ENCODE results near the gene MAPK14.
"Not testable (repeated sequence)": the region's sequence is repeated elsewhere in the genome, so short reads cannot be mapped to it uniquely, and the experiment has no call there.

Gene MAPK14

DNA sequence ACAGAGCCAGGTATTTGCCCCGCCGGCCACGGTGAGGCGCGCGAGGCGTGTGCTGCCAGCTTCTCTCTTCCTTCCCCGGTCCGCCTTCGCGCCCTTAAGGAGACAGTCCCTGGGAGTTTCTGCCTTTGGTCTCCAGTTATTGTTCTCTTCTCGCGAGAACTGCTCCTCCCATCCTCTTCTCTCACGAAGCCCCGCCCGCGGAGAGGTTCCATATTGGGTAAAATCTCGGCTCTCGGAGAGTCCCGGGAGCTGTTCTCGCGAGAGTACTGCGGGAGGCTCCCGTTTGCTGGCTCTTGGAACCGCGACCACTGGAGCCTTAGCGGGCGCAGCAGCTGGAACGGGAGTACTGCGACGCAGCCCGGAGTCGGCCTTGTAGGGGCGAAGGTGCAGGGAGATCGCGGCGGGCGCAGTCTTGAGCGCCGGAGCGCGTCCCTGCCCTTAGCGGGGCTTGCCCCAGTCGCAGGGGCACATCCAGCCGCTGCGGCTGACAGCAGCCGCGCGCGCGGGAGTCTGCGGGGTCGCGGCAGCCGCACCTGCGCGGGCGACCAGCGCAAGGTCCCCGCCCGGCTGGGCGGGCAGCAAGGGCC, at the start of gene MAPK14:
Gene MAPK14, plus strand, starts transcription at position 308 of the 587 bp plus-strand sequence. CDS start 350 bp downstream, outside the sequence.
- peak; percentile 96 for DNase-seq

DNA sequence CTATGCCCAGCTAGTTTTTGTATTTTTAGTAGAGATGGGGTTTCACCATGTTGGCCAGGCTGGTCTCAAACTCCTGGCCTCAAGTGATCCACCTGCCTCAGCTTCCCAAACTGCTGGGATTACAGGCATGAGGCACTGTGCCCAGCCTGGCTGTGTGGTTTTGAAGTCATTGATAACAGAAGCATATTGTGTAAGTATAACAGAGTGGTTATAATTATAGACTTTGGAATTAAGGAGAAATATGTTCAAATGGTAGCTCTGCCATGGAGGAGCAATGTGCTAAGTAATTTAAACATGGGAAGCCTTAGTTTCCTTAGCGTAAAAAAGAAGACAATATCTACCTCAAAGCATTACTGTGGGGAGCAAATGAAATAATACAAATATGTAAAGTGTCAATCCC, 47.5 kb upstream of the MAPK14 start:
- not testable (repeated sequence) for DNase-seq

DNA sequence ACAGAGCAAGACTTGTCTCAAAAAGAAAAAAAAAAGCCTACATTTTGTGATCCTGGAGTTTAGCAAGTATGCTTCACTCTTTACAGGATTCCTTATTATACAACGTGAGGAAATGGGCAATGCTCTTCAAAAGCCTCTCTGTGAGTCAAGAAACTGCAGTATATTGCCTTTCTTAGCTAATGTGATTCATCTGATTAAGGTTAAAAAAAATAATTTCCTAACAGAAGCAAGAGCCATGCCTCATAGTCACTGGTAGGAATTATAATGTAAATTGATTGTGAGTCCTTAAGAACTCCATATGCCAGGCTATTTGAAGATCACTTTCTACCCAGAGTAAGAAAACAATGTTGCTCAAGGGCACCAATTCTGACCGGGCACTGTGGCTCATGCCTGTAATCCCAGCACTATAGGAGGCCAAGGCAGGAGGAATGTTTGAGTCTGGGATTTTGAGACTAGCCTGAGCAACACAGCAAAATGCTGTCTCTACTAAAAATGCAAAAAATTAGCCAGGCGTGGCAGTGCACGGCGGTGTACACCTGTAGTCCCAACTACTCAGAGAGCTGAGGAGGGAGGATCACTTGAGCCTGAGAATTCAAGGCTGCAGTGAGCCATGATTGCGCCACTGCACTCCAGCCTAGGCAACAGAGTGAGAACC, 46.5 kb upstream of the MAPK14 start:
- DNase-seq: no peak

DNA sequence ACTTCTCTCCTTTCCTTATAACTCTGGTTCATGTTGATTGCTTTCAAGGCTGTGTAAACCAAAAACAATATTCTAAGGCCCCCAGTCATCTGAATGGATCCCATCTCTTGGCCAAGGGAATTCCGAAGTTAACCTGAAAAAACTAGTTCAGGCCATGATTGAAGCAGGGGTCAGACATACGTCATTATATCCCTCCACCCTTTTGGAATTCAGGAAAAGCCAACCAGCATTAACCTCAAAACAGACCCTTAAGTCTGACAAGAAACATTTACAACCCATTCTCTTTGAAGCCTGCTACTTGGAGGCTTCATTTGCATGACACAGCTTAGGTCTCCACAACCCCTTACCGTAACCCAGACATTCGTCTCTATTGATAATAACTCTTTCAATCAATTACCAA, 42.9 kb upstream of the MAPK14 start:
- DNase-seq: no peak

DNA sequence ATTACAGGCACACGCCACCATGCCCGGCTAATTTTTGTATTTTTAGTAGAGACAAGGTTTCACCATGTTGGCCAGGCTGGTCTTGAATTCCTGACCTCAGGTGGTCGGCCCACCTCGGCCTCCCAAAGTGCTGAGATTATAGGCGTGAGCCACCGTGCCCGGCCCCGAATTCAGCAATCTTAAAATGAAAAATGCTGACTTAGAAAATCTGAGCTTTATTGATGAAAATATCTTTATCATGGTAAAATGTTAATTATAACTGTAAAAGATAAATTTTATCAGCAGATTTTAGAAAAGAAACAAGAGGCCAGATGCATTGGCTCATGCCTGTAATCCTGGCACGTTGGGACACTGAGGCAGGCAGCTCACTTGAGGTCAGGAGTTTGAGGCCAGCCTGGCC, 39.6 kb upstream of the MAPK14 start:
- not testable (repeated sequence) for DNase-seq

DNA sequence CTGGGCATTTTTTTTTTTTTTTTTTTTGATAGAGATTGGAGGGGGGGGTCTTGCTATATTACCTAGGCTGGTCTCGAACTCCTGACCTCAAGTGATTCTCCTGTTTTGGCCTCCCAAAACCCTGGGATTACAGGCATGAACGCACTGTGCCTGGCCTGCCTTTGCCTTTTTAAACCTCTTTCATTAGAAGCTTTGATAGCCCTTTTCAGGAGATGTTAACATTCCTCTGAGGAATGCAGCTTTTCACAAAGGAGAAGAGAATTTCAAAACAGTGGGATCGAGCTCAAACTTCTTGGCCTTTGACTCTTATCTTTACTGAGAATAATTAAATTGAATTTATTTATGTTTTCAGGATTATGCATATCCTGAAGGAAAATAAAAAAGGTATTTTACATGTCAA, 34.5 kb upstream of the MAPK14 start:
- DNase-seq: no peak

DNA sequence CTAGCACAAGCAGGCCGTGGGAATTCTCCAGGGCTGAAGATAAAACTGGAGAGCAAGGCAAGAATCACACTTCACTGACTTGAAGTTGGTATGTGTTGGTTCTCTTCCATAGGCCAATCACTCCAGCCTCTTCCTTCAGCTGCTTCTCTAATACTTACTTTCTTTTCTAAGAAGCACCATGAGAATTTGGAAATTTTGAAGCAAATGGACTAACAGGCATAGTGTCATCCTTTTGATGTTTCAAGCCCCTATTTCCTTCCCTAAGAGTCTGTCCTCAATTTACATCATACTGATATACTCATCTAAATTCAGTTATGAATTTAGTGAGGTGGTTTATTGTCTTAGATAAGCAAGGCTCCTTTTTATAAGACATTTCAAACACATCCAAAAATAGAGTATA, 27.2 kb upstream of the MAPK14 start:
- no peak for DNase-seq

DNA sequence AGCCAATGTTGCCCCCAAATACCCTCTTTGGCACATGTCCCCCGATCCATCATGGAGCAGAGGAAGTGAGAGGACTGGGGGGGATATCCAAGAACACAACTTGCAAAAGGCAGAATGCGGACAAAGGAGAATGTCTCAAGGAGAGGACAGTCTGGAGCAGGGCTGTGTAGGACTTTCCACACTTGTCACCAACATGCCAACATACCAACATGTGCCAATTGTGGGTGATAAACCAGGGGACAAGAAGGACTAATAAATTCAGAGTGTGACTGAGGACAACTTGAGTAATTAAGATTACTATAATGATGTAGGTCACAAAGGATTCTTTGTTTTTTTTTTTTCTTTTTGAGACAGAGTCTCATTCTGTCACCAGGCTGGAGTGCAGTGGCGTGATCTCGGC, 11.9 kb upstream of the MAPK14 start:
- DNase-seq: no peak

DNA sequence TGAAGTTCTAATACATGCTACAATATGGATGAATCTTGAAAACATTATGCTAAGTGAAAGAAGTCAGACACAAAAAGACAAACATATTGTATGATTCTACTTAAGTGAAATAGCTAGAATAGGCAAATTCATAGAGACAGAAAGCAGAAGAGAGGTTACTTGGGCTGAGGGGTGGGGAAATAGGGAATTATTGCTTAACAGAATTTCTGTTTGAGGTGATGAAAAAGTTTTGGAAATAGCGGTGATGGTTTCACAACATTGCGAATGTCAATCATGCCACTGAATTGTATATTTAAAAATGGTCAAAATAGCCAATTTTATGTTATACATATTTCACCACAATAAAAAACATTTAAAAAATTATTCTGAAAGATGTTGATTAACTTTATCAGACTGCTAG, 9.3 kb upstream of the MAPK14 start:
- no peak for DNase-seq

DNA sequence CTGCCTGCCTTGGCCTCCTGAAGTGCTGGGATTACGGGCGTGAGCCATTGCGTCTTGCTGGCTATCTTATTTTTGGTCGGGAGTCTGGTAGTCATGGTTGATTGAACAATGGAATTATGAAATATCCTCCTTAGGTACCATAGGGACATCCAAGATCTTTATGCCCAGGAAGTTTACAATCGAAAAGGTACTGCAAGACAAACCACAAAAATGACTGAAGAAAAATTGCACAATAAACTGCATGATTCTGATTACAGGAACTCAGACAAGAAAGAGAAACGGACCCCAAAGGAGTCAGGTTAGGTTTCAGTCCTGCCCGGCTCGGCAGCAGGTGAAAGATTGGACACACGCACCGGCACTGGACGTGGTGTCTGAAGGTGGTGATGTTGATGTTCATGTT, 8.4 kb upstream of the MAPK14 start:
- no peak for DNase-seq

DNA sequence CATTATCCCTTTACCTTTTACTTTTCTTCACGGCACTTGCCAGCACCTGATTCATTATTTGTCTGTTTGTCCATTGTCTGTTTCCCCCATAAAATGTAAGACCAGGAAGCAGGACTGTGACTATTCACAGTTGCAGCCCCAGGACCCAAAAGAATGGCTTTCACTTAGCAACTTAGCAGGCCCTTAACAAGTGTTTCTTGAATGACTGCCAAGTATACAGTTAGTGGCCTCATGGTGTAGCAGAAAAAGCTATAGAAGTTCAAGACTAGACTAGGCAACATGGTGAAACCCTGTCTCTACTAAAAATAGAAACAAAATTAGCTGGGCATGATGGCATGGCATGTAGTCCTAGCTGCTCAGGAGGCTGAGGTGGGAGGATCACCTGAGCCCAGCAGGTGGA, 7.5 kb upstream of the MAPK14 start:
- DNase-seq: no peak

DNA sequence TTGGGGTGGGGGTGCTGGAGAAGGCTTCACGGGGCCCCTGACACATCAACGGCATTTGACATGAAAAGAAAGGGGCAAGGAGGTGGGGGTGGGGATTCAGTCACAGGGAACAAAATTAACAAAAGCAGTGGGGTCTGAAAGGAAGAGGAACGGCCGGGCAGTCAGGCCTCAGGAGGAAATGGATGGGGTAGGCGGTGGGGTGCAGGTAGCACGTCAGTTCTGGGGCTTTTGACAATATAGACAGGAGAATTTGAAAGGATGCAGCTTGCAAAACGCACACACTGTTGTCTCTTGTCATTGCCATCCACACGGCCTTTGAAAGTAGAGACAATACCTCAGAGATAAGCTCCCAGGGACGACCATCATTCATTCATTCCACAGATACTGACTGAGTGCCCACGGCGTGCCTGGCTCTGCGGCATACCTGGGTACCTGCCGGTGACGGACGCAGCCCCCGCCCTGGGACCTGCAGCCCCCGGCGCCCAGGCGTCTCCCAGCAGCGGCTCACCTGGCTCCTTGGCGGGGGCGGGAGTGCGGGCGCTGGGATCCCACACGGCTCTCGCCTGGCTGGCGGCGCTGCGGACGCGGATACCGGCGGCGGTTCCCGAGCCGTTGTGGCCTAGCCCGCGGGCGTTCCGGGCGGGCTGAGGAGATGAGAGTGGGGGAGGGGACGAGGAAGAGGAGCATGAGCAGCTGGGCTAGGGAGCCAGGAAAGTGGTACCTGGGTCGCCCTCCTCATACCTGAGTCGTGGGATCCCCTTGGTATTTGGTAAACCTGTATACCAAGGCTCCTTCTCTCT, 3.4 kb upstream of the MAPK14 start, which contains the start of gene SLC26A8:
Gene SLC26A8, minus strand, starts transcription at position 646 of the 800 bp plus-strand sequence. CDS start 4,934 bp downstream, outside the sequence.
- DNase-seq: no peak

DNA sequence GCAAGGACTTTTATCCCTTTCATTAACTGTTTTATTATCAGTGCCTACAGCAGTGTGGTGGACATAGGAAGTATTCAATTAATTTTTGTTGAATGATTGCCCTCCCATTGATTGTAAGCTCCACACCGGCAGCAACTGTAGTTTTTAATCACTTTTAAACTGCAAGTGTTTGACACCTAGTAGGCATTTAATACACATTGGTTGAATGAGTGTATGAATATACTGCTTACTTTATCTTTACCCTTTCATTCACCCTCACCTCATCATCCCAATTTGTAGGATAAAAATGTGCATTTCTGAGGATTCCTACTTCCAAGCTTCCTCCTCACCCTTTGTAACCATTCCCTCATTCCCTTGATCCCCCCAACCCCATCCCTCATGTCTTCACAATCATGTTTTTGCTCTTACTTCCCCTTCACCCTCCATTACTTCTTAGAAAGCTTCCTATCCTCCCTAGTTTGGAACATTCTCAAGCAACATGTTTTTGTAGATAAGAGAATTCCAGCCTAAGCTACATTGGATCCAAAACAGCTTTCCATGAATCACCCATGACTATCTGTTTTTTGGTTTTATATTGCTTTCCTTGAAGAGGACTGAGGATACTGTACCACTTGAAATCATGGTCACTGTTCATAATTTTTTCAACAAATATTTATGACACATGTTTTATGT, 2.2 kb upstream of the MAPK14 start:
- no peak for DNase-seq

DNA sequence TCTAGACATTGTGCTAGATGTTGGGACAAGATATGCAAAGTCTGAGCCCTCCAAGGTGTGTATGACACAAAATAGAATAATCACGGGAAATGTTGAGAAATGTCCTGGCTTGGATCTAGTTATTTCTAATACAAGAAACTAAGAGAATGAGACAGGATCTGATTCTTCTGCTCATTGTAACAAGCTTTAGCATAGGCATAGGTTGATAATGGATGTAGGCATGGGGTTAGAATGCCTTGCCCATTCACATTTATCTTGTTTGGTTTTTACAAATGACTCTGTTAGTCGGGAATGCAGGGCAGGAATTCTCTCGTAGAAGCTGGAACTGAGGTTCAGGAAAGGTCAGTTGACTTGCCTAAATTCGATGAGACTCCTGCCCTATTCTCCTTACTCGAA, 1.7 kb upstream of the MAPK14 start:
- DNase-seq: no peak

DNA sequence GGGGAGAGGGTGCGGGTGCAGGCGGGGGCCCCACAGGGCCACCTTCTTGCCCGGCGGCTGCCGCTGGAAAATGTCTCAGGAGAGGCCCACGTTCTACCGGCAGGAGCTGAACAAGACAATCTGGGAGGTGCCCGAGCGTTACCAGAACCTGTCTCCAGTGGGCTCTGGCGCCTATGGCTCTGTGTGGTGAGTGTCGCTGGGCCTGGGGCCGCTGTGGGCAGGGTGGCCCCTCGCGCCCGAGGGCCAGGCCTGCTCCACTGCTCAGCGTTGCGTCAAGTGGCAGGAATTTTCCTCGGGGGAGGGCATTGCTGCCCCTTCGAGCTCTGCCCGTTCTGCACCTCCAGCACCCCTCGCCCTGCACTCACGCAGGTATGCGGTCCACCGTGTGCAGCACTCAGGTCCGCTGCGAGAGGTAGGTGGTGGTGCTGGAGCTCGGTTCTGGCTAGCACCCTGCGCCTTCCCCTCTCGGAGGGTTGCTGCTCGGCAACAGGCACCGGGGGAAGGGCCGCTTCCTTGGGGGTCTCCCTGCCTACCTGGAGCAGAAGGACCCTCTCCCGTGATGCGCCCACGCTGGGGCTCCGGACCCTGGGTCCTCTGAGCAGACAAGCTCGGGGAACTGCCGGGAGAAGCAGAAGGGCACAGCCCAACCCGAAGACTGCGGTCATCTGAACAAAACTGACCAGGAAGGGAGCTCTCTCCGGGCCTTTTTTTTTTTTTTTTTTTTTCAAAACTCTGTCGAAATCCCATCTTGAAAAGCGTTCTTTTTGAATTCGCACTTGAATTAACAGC, 674 bp downstream of the MAPK14 start:
- no peak for DNase-seq

DNA sequence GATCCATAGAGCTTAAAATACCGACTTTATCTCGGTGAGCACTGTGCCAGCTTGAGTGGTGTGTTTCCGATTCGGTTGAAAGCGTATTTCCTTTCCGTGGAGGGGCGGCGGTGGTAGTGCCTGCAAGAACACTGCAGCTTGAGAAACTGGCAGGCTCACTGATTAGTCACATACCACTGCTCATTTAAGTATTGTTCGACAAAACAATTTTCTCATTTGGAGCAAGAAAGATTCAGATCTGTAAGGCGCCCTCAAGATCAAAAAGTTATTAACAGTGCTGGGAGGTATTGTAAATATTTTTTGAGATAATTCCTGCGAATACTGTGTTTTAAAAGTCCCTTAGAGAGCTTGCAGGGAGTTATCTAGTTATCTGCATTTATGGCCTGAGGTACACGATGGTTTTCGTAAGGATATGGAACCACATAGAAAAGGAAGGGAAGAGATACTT, 1.3 kb downstream of the MAPK14 start:
- DNase-seq: peak; percentile 68

DNA sequence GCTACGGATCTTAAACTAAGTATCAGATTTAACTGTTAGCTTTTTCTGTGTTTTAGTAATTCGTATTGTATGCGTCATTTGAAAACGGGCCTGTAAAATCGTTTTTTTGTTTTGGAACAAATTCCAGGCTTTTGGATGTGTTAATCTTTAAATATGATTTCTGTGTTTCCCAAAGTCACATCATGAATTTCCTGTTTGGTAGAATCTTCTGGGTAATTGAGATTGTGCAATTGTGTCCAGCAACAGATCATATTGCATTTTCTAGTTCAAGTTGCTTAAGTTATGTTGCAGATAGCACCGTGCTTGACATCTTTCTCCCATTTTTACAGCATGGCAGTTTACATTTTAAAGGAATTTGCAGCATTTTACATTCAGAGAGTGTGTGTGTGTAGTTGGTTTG, 1.9 kb downstream of the MAPK14 start:
- DNase-seq: no peak

DNA sequence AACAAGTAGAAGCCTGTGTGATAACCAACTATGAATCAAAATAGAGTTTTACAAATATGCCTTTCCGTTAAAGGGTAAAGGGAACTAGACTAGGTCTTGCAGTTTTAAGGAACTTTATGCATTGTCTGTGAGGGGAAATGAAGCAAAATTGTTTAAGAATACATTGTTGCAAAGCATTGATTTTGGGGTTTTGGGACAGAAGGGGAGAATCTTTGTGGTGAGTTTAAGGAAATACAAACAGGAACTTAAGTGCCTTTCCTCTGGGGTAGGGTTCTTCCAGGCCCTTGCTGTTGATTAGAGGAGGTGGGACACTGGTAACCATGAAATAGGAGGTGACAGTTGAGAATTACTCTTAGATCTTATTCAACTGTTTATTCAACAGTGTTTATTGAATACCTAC, 4.7 kb downstream of the MAPK14 start:
- DNase-seq: no peak

DNA sequence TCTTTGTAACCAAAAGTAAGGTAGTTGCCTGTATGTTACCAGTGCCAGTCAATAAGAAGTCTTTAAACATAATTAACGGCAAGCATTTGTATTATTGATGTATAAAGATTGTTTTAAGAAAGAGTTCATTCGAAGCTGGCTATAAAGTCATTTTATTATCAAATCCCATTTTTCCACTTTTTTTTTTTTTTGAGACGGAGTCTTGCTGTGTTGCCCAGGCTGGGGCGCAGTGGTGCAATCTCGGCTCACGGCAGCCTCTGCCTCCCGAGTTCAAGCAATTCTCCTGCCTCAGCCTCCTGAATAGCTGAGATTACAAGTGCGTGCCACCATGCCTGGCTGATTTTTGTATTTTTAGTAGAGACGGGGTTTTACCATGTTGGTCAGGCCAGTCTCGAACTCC, 5.5 kb downstream of the MAPK14 start:
- DNase-seq: not testable (repeated sequence)

DNA sequence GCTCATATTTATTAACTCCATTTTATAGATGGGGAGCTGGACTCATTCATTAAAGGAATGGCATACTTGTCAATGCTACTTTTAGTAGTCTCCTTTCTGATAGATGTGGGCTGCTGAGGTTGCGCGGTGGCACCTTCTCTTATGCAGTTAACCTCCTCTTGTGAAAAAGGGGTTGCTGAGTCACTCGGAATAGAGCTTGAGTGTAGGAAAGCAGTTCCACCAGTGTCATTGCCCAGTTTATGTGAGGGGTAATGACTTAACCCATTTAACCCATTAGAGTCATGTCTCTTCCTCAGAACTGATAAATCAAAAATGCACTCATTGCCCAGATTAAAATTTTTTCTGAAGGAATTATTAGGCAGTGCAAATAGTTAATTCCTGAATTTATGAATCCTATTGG, 6.3 kb downstream of the MAPK14 start:
- DNase-seq: peak; percentile 15

DNA sequence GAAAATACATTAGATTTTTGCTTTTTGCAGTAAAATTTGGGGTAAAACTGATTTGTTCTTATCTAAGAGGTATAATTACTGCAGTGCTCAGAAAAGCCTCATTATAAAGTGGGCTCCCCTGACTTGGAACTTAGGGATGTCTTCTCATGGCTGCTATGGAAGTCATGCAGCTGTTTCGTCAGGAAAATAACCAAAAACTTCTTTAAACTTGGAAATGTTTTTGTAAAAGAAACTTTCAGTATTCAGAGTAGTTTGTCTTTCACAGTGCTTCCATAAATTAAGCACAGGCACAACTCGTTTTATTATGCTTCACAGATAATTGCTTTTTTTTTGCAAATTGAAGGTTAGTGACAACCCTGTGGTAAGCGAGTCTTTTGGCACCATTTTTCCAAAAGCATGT, 6.8 kb downstream of the MAPK14 start:
- DNase-seq: no peak

DNA sequence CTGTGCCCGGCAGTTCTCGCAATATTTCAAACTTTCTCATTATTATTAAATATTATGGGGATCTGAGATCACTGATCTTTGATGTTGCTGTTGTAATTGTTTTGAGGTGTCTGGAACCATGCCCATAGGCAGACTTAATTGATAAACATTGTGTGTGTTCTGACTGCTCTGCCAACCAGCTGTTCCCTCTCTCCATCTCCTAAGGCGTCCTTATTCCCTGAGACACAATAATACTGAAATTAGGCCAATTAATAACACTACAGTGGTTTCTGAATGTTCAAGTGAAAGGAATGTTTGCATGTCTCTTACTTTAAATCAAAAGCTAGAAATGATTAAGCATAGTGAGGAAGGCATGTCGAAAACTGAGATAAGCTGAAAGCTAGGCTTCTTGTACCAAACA, 7.6 kb downstream of the MAPK14 start:
- DNase-seq: no peak

Data from activated CD4-positive, alpha-beta T cell treated with anti-CD3 and anti-CD28 coated beads for 1 hour (primary cell).